Activated gamma-delta T cell treated with anti-CD3 and anti-CD28 coated beads, Interleukin-2, amount 50 U/mL, for 16 hours (primary cell): ENCODE results near the gene WHRN.

Experiments
- DNase-seq: peaks from one replicate; pipeline ENCODE4 v3.0.0-alpha.2; 2020; ENCODE audit warnings: low read depth

Gene WHRN

DNA sequence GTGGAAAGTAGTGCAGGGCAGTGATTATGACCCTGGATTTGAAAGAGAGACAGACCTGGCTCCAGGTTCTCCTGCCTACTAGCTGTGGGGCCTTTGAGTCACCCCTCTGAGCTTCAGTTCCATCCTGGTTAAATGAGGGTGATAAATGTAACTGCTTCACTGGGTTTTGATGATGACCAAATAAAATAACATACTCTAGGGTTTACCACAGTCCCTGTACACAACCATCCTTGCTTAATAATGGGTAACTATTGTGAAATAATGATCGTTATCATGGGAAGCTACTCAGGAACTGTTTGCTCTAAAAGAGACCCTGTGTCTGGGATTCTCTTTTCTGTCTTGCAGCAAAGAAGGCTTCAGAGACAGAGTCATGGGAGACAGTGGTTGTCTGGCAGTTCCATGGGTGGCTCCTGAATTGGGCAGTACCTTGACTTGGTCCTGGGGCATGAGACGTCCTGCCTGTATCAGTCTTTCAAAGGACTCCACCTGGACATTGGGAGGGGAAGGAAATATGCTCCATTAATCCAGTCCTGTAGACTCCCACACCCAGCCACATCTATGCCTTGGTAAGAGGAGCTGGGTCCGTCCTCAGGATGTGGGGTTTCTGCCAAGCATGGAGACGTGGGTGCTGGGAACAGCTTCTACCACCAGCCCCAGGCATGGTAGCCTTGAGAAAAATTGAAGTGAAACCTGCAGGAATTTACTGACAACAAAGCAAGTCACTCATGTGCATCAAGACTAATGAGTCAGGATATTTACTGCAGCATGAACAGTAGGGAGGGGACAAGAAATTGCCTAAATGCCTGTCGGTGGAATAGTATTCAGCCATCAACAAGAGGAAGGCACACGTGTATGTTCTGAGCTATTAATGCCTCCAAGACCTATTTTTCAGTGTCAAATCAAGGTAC lies 140.9 kb downstream of the WHRN start:
- DNase-seq = no peak

GRCh38 chr9:114363424-114363823 lies 141.8 kb downstream of the WHRN start:
- no peak for DNase-seq

- DNase-seq = no peak
These were observed 142.9 kb downstream of the WHRN start for GRCh38 chr9:114362394-114362793.

- DNase-seq = no peak
These were observed 143.7 kb downstream of the WHRN start for GRCh38 chr9:114361542-114361941.

DNA sequence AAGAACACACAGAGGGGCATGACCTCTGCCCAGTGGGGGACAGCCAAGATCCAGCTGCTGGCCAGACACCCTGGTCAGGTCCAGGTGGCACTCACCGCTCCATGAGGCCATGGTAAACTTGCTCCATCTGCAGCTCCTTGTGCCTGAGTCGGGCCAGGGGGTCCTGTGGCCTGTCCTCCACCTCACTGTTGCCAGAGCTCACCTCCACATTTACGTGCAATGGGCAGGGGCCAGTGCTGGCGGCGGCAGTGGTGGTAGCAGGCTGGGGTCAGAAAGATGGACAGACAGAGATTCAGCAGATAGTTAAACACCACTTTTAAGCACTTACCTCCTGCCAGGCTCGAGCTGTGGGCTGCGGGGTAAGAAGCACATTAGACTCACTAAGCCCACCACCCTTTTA lies 145.5 kb downstream of the WHRN start:
- no peak for DNase-seq

DNA sequence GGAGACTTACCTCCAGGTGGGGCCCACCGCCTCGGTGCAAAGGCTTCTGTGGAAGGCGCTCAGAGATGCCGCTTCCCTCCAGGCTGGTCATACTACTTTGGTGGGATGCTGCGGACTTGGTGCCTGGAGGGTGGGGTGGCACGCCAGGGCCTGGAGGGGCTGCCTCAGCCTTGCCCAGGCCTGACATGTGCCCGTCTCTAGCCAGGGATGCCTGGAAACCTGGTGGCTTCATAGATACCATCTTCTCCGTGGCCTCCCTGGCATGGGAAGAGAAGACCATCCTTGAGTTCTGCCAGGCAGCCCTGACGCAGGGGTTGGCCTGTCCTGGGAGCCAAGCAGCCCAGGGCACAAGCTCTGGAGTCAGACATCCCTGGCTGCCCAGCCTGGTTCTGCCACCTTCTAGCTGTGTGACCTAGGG lies 147.4 kb downstream of the WHRN start:
- no peak for DNase-seq

DNA sequence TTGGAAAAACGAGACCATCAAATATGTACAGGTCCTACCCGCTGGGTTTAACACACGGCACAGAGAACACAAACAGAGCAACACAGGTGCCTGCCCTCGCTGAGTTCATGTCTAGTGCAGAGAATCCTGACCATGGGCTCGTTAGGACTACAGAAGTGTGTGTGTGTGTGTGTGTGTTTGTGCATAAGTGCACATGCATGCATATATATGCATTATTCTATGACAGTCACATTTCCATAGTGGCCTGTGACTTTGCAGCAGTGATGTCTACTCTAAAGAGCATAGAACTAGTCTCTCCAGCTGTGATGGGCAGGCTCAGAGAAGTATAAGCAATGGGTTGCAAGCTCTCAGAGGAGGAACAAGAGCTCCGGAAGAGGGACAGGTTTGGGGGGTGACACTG lies 147.9 kb downstream of the WHRN start:
- DNase-seq = no peak

GRCh38 chr9:114356792-114357191 lies 148.5 kb downstream of the WHRN start:
- no peak for DNase-seq

DNA sequence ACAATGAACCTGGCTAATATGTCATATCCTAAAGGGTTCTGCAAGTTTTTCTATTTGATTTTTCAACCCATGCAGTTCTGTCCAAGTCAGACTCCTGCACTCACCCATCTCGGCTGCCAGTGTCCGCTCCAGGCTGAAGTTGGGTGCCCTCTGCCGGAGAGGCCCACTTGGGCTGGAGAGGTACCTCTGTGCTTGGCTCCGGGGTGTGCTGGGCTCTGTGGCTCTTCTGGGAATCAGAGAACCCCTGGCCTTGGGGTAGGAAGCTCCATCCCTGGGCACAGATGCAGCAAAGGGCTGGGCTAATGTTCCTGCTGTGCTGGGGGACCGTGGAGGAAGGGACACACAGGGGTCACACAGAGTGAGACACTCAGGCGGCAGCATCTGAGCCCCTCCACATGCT lies 149.5 kb downstream of the WHRN start:
- no peak for DNase-seq
